GM03348 (cell line): ENCODE results near the gene CREG2.

ENCODE experiments used
- DNase-seq: peaks from one replicate; pipeline ENCODE4 v3.0.0; 2012; ENCODE audit warnings: low spot score

The CREG2 gene

GRCh38 chr2:101387151-101387834, at the start of gene CREG2:
TSS of gene CREG2 (minus strand) at chr2:101387503. CDS start at chr2:101387457, 46 bp downstream.
- peak; percentile 88 for DNase-seq

DNA sequence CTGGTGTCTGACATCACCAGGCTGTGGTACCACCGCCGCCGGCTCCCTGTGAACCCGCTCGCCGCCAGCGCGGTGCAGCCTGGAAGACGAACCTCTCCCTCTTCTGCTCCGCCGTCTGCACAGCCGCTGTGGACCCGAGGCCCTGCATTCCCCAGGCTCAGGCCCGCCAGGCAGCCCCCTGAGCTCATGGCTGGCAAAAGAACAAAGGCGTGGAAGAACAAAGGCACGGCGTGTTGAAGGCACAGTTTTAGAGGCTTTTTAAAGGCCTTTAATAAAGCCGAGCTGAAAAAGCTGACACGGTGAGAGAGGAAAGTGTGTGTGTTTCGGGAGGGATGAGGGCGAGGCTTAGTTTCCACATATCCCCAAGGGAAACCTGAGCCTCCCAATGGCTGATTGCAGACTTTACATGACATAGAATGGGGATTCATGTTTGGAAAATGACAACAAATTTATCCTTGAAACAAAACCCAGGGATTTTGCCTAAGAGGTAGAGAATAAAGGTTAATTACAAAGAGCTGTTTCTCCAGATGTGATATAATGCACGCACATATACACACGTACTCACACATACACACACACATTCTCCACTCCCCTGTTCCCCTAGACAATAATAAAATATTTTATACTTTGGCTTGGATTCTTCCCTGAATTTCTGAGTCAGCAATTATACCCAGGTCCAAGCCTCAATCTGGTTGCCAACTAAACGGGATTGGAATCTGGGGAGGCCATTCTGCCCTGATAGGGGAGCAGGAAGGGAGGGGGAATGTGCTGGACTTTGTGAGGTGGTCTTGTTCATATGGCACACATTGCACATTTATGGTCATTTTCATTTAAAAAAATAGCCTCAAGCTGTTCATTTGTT, 47.9 kb upstream of the CREG2 start:
- peak; percentile 68 for DNase-seq

DNA sequence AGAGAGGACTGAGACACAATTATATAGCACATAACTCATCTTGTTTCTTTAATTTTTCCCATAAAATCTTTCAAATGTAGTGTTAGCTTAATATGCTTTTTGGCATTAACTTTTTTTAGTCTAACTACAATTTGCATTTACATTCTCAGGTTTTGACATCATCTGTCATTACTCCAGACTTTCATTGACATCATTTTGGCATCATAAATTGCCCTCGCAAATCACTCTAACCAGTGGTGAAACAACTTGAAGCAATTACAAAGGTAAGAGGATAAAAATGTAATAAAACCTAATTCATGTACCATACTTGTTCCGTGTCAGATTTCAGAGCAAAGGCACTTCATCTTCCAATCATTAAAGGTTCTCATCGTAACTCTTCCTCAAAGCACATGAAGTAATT, 46.2 kb upstream of the CREG2 start:
- DNase-seq, result no peak

DNA sequence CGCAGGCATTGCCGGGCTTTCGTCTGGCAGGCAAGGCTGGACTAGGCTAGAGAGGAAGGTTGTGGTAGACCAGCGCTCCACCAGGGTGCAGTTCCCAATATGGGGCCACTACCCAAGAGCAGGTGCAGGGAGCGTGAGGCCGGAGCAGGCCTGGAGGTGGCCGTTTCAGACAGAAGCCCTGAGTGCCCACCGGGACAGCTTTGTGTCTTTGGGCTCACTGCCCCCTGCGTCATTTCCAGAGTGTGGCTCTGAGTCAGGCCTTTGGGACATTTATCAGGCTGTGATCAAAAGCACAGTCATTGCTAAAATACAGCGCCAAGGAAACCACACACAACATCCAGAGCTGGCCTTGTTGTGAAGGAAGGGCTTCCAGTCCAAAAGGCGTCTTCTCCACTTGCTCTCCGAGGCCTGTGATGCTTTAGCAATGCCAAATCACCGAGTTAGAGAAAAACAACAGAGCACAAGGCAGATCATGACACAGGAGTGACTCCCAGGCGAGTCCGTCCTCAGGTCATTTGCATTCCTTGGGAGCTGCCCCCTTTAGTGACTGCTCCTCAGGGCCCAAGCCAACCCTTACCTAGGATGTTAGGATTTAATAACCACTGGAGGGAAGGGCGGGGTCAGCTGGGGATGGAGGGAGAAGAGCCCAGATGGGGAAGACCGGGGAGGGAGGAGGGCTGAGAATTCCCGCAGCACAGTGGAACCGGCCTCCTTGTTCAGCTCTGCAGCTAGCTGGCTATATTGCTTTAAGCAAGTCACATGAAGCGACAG, 45.3 kb upstream of the CREG2 start:
- DNase-seq, result peak; percentile 58

- peak; percentile 25 for DNase-seq
Observed at GRCh38 chr2:101431486-101431885, 44.2 kb upstream of the CREG2 start.

DNA sequence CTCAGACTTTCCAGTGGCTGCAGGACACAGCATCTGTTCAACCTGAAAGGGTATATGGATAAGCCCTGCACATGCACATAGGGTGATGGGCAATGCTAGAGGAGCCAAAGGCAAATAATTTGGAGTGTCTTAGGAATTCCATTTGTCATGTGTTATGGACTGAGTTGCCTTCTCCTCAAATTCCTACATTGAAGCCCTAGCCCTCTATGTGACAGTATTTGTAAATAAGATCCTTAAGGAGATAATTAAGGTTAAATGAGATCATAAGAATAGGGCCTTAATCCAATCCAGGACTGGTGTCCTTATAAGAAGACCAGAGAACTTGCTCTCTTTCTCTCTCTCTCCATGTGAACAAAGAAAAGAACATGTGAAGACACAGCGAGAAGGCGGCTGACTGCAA, 42.9 kb upstream of the CREG2 start:
- DNase-seq, result no peak

DNA sequence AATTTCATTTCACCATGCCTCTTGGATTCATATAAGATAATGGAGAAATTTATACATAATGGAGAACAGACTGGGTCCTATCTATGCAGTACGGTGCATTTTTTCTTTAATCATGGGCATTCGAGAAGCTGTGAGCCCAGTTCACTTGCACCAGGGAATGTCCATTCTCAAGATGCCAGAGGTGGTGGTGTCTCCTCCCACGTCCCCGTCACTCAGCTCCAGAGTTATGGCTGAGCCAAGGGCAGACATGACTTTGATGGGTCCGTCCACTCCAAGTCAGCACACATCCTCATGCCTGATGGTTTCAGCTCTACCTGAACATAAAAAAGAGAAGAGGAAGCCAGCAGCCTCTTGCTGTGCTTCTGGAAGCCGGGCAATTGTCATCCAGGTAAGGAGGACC, 42.1 kb upstream of the CREG2 start:
- DNase-seq, result no peak

GRCh38 chr2:101428422-101429176, 41.3 kb upstream of the CREG2 start:
- no peak for DNase-seq

- no peak for DNase-seq
Observed at GRCh38 chr2:101427743-101428142, 40.4 kb upstream of the CREG2 start.

DNA sequence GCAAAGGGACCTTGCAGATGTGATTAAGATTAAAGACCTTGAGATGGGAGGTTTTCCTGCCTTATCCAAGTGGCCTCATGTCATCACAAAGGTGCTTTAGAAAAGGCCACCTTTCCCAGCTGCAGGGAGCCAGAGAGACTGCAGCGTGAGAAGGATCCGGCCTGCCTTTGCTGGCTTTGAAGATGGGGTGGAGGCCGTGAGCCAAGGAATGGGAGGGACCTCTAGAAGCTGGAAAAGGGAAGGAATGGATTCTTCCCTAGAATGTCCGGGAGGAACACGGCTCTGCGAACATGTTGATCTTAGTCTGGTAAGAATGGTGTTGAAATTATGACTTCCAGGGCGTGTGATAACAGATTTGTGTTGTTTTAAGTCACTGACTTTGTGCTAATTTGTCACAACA, 39.9 kb upstream of the CREG2 start:
- no peak for DNase-seq

DNA sequence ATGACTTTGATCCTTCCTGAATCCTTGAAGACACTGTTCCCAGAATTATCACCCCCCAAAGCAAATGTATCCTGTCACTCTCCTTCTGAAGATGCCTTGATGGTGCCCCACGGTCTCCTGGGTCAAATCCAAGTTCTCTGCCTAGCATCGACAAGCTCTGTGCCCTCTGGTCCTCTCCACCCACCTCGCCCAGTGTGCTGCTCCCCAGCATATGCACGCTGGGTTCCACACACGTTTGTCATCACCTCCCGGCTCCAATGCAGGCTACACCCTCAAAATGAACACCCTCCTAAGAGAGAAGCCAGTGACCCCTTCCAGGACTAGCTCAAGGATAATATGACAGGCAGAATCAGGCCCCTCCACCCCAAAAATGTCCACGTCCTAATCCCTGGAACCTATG, 39.5 kb upstream of the CREG2 start:
- DNase-seq, result no peak

DNA sequence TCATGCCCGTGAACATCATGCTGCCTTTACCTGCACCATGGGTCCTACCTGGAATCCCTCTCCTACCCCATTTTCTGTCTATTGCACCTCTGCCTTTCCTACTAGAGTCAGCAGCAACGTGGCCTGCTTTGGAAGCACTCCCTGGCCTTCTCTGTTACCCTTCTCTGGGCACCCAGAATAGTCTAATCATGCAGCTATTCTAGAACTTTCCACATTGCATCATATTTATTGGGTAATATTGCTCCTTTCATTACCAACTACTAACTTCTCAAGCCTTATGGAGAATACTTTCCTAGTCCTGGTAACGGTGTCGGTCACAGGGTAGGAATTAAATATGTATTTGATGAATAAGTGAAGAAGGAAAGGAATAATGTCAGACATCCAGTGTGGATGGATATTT, 33.3 kb upstream of the CREG2 start:
- DNase-seq, result peak; percentile 41

- peak; percentile 84 for DNase-seq
Observed at GRCh38 chr2:101419096-101419663, 31.9 kb upstream of the CREG2 start.

- DNase-seq, result no peak
Observed at GRCh38 chr2:101418460-101419095, 31.3 kb upstream of the CREG2 start.

DNA sequence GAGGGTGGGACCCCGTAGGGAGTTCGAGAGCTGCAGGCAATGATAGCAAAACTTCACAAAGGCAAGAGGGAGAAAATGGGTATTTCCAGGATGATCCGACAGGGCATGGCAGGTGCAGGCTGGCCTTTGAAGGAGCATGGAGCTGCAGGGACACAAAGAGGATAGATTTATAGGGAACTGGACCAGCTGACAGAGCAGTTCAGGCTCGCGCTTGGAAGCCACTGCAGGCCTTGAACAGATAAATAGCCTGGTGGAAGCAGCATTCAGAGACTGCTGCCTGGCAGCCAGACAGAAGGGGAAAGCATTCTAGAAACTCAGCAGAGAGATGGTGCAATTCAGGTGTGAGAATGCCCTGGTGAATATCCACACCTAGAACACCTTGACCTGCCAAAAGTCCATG, 29.3 kb upstream of the CREG2 start:
- DNase-seq, result no peak

DNA sequence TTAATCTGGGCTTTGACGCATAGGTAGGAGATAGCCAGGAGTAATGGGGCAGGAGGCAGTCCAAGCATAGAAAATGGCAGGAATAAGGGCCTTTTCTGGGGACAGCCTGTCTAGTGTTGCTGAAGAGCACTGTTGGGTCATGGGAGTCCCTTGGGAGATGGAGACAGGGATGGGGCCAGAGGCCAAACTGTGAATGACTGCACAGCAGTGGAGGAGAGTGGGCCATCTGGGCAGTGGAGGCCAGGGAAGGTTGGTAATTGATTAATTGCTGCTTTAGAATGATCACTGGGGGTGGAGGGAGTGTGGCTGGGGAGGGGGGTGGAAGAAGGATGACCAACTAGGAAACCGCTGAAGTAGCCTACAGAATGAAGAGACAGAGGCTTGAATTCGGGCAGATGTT, 28.6 kb upstream of the CREG2 start:
- no peak for DNase-seq

DNA sequence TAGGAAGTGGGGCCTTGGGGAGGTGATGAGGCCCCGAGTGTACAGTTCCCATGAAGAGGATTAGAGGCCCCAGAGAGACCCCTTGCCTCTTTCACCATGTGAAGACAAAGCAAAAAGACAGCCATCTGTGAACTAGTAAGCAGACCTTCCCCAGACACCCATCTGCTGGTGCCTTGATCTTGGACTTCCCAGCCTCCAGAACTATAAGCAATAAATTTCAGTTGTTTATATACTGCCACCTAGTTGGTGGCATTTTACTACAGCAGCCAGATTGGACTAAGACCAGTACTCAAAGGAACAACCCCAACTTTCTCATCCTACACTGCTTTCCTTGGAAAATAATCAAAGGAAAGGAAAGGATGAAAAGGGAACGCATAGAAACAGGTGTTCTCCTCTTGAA, 27.9 kb upstream of the CREG2 start:
- DNase-seq, result no peak

GRCh38 chr2:101412092-101412694, 24.9 kb upstream of the CREG2 start:
- no peak for DNase-seq

GRCh38 chr2:101410746-101411145, 23.4 kb upstream of the CREG2 start:
- DNase-seq, result no peak

GRCh38 chr2:101410114-101410513, 22.8 kb upstream of the CREG2 start:
- no peak for DNase-seq

DNA sequence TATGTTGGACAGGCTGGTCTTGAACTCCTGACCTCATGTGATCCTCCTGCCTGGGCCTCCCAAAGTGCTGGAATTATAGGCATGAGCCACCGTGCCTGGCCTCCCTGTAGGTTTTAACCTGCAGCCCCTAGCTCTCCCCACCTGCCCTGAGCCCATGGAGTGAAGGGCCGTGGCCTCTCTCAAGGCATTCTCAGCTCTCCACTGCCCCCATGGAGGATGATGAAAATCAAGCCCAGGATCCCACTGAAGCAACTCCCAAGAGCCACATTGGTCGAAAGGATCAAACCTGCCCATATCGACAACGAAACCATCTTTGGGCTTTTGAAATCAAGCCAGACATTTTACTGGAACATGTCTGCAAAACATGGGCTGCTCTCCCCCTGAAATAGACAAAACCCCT, 22.4 kb upstream of the CREG2 start:
- no peak for DNase-seq
